NCI-H2227 treated with DMSO at 0.1 percent for 48 hours (cell line): Measurements from ENCODE around the gene NAPSA.
A peak's percentile ranks its signal among the peaks of the same experiment; 100 is the strongest.

ENCODE experiments used
- DNase-seq: peaks from one replicate; lab custom pipeline; 2025; lab: John Stamatoyannopoulos, UW

Gene NAPSA

DNA sequence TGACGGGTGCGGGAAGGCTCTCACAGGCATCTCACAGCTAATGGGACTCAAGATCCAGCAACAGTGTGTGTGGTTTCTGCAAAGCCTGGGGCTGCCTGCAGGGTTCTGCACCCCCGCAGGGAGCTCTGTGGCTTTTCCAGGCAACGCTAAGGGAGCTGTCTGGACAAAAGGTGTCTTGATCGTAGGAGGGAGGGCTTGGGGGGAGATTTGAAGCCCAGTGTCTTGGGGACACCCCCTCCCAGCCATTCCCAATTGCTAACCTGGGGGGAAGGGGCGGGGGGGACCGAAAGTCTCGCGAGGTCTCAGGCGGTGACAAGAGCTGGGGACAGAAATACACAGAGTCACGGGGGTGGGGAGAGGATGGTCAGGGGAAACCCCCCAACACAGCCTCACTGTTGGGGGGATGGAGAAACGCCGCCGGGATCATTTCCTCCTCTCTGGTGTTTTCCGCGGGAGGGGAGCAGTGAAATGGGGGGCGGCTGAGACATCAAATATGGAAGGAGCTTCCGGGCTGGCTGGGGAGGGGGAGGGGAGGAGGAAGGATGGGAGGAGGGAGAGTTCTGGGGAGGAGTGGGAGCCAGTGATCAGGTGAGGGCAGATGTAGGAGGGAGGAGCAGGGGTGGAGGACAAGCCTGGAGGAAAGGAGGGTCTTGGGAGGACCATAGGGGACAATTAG is 49.5 kb downstream of the NAPSA start:
- DNase-seq = peak; percentile 76

GRCh38 chr19:50314724-50315708 is 50.4 kb downstream of the NAPSA start:
- peak; percentile 53 for DNase-seq

- peak; percentile 40 for DNase-seq
Measured at GRCh38 chr19:50313812-50314536, 51.5 kb downstream of the NAPSA start.

DNA sequence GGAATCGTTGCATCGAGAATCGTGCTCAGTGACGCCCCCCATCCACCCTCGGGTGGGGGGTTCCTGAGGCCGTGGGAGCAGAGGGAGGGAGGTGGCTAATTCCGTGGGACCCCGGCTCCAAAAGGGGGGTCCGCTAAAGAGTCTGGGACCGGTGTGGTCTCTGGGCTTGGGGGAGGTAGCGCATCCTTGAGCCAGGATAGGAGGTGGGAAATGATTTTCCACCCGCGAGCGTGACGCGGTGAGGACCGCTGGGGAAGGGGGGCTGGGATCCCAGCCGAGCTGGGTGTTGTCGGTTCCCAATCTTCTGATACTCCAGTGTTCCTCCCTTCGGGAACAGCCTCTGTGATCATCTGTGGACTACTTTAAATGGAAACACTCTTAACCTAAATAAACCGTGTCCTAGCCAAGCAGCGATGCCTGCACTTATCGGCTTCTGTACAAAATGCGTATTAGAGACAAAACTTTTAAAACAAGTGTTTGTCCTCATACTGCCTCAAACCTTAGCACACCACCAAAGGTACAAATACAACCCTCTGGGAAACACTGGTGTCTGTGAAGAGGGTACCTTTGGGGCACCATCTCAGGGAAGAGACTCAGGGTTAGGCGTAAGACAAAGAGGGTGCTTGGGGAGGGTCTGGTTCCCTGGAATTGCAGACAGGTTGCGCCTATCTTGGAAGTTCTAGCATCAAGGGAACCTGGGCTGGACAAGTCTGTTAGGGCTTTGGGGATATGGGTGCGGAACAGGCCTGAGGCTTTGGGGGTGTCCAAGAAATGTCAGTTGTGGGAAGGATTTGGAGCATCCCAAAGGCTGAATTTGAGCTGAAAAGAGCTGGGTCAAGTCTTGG is 52.2 kb downstream of the NAPSA start:
- DNase-seq = no peak

GRCh38 chr19:50311723-50312635 is 53.5 kb downstream of the NAPSA start:
- peak; percentile 64 for DNase-seq

- no peak for DNase-seq
Measured at GRCh38 chr19:50310759-50311465, 54.5 kb downstream of the NAPSA start.

DNA sequence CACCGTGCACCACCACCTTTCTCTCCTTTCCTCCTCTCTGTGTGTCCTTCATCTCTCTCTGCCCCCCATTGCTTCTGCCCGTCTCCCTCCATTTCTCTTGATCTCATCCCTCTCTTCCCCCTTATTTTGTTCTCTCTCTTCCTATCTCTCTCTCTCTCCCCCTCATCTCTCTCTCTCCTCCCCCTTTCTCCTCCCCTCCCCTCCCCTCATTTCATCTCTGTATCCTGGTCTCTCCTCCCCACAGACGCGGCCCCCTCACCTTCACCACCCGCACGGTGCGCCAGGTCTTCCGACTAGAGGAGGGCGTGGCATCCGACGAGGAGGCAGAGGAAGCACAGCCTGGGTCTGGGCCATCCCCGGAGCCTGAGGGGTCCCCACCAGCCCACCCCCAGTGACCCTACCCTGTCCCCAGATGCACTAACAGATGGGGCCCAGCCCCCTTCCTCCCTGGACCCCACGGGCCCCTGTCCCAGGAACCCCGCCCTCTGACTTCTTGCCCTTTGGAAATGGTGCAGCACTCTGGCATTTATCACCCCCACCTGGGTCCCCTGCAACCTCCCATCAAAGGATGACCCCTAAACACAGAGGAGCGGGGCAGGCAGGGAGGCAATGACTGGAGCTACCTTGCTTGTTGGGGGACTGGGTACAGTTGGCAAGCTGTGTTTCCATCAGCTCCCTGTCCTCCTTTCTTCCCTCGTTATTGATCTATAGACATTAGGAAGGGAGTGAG is 55.9 kb downstream of the NAPSA start:
- no peak for DNase-seq

- DNase-seq = no peak
Measured at GRCh38 chr19:50308991-50309390, 56.4 kb downstream of the NAPSA start.
